HepG2 (cell line): ENCODE results near the gene RPLP2. TPM values are rescaled to one million over a fixed set of nuclear protein-coding genes. Genes with fewer than 3 reads are reported as not detected.

ENCODE experiments used
- ATF1 ChIP-seq: IDR thresholded peaks from 2 replicates; pipeline ENCODE4 v1.6.1; 2016; ENCODE audit warnings: mild to moderate bottlenecking, control low read depth
- BCL3 ChIP-seq: sonication (generic); formaldehyde crosslinking; IDR thresholded peaks from 2 replicates; pipeline ENCODE4 v1.5.1; 2020; ENCODE audit warnings: mild to moderate bottlenecking, missing genetic modification reagents, moderate library complexity
- CBX1 ChIP-seq: IDR thresholded peaks from one replicate; pipeline ENCODE4 v1.6.1; 2016; ENCODE audit warnings: antibody characterized with exemption, low read depth
- DDIT3 ChIP-seq: sonication (generic); formaldehyde crosslinking; IDR thresholded peaks from 2 replicates; pipeline ENCODE4 v1.4.0; 2020; ENCODE audit warnings: mild to moderate bottlenecking, missing genetic modification reagents
- ISX ChIP-seq: sonication (generic); formaldehyde crosslinking; conservative IDR thresholded peaks from 2 replicates; pipeline ENCODE4 v1.5.0; 2020; ENCODE audit warnings: missing genetic modification reagents
- KAT8 ChIP-seq: IDR thresholded peaks from 2 replicates; pipeline ENCODE4 v1.6.1; 2016; ENCODE audit warnings: missing genetic modification reagents, missing compliant biosample characterization
- KDM5A ChIP-seq: fragments of 200-600 bp; sonication (generic); IDR thresholded peaks from 2 replicates; pipeline ENCODE4 v1.7.0; 2018; ENCODE audit warnings: antibody characterized with exemption, mild to moderate bottlenecking, low read length, borderline replicate concordance
- REST ChIP-seq, 2 experiments: IDR thresholded peaks; 2 replicates each; pipeline ENCODE4 v1.6.1; 2011 to 2012; ENCODE audit warnings: low read length in 2 of 2, borderline replicate concordance in 1 of 2, low read depth in 1 of 2, mild to moderate bottlenecking in 1 of 2, moderate library complexity in 1 of 2
- SALL2 ChIP-seq: sonication (generic); formaldehyde crosslinking; IDR thresholded peaks from 2 replicates; pipeline ENCODE4 v1.8.1; 2023; ENCODE audit warnings: mild to moderate bottlenecking, missing genetic modification reagents, inconsistent platforms
- STAT6 ChIP-seq: sonication (generic); formaldehyde crosslinking; IDR thresholded peaks from 2 replicates; pipeline ENCODE4 v1.4.0; 2020; ENCODE audit warnings: missing genetic modification reagents, mild to moderate bottlenecking, borderline replicate concordance
- WIZ ChIP-seq: sonication (generic); formaldehyde crosslinking; IDR thresholded peaks from 2 replicates; pipeline ENCODE4 v1.5.1; 2020; ENCODE audit warnings: mild to moderate bottlenecking, missing genetic modification reagents
- ZMYM2 ChIP-seq: sonication (generic); formaldehyde crosslinking; IDR thresholded peaks from 2 replicates; pipeline ENCODE4 v1.8.0; 2022; ENCODE audit warnings: mild to moderate bottlenecking, missing genetic modification reagents
- ZNF143 ChIP-seq: sonication (generic); formaldehyde crosslinking; IDR thresholded peaks from 2 replicates; pipeline ENCODE4 v1.4.0; 2020; ENCODE audit warnings: missing genetic modification reagents
- ZNF576 ChIP-seq: sonication (generic); formaldehyde crosslinking; IDR thresholded peaks from 2 replicates; pipeline ENCODE4 v1.4.0; 2020; ENCODE audit warnings: mild to moderate bottlenecking, missing genetic modification reagents
- ZNF589 ChIP-seq: sonication (generic); formaldehyde crosslinking; conservative IDR thresholded peaks from 2 replicates; pipeline ENCODE4 v1.8.0; 2022; ENCODE audit warnings: mild to moderate bottlenecking, moderate library complexity, missing genetic modification reagents
- ZNF605 ChIP-seq: sonication (generic); formaldehyde crosslinking; IDR thresholded peaks from 2 replicates; pipeline ENCODE4 v1.8.0; 2022; ENCODE audit warnings: mild to moderate bottlenecking, missing genetic modification reagents
- ZNF761 ChIP-seq: sonication (generic); formaldehyde crosslinking; conservative IDR thresholded peaks from 2 replicates; pipeline ENCODE4 v1.4.0; 2020; ENCODE audit warnings: mild to moderate bottlenecking, missing genetic modification reagents
- ZNF792 ChIP-seq: IDR thresholded peaks from 2 replicates; pipeline ENCODE4 v1.6.1; 2016
- polyA plus RNA-seq, 8 experiments: library from polyadenylated mRNA; depleted of rRNA in 3 of 8; stranded (reverse) in 7 of 8; unstranded in 1 of 8; fragments of >200 nt; fragmentation: Illumina TruSeq in 4 of 8; extraction: Trizol in 4 of 8; gene quantifications; 2 replicates each; pipeline versions ENCODE4 v1.2.1 to v1.2.3, GENCODE V29; 2011 to 2016; ENCODE audit warnings: low read depth in 4 of 8, missing spikeins in 1 of 8, mixed read lengths in 1 of 8; ENCODE audit not compliant: insufficient read depth in 1 of 8
- total RNA-seq, 5 experiments: library from RNA; depleted of rRNA; stranded (reverse); fragments of >200 nt; fragmentation: Illumina TruSeq; extraction: Trizol; gene quantifications; 2 replicates each; pipeline ENCODE4 v1.2.3, GENCODE V29; 2016; ENCODE audit warnings: low read depth in 1 of 5
- TF ChIP-seq, protein P1 (sequence below): sonication (generic); formaldehyde crosslinking; IDR thresholded peaks from 2 replicates; pipeline ENCODE4 v1.4.0; 2020; ENCODE audit warnings: mild to moderate bottlenecking, low read depth, missing genetic modification reagents

Gene RPLP2
- total and polyA plus RNA-seq, 2 of the 13 experiments (the other 11 are each of a cell fraction or from before 2014, with no cell fraction given), result 978 to 2,106 TPM

- peak; percentile 60 for TF ChIP-seq CBX1
- TF ChIP-seq STAT6, result peak; percentile 20; the same call in 1 of the 2 replicates
- TF ChIP-seq REST (IDR thresholded peaks at IDR 0.05; ENCODE audit: borderline replicate concordance in 1 of 2, low read depth in 1 of 2, low read length in 2 of 2), result peak in 1 of 2 experiments; percentile 45; a peak in 2 of 4 replicates
- TF ChIP-seq DDIT3, result no peak
- peak; percentile 65; the same call in 1 of the 2 replicates for TF ChIP-seq ZNF589 (CRISPR knock-in tag)
- peak; percentile 81 for TF ChIP-seq KDM5A
- TF ChIP-seq ZMYM2 (CRISPR knock-in tag), result no peak; the same call in 1 of the 2 replicates
- peak; percentile 2; the same call in 1 of the 2 replicates for TF ChIP-seq ZNF792 (CRISPR knock-in tag)
- peak; percentile 78 for TF ChIP-seq SALL2
- TF ChIP-seq ZNF761 (CRISPR knock-in tag), result peak; percentile 76
- peak; percentile 94 for TF ChIP-seq KAT8 (CRISPR knock-in tag)
- no peak for TF ChIP-seq ISX
- peak; percentile 83 for TF ChIP-seq ZNF605 (CRISPR knock-in tag)
- TF ChIP-seq, protein P1, sequence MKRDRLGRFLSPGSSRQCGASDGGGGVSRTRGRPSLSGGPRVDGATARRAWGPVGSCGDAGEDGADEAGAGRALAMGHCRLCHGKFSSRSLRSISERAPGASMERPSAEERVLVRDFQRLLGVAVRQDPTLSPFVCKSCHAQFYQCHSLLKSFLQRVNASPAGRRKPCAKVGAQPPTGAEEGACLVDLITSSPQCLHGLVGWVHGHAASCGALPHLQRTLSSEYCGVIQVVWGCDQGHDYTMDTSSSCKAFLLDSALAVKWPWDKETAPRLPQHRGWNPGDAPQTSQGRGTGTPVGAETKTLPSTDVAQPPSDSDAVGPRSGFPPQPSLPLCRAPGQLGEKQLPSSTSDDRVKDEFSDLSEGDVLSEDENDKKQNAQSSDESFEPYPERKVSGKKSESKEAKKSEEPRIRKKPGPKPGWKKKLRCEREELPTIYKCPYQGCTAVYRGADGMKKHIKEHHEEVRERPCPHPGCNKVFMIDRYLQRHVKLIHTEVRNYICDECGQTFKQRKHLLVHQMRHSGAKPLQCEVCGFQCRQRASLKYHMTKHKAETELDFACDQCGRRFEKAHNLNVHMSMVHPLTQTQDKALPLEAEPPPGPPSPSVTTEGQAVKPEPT, result peak; percentile 59; the same call in 1 of the 2 replicates
- peak; percentile 98 for TF ChIP-seq ATF1 (CRISPR knock-in tag)
- TF ChIP-seq ZNF143 (CRISPR knock-in tag), result peak; percentile 93
- TF ChIP-seq BCL3 (CRISPR knock-in tag), result peak; percentile 59; the same call in 1 of the 2 replicates
- no peak; the same call in 1 of the 2 replicates for TF ChIP-seq WIZ (CRISPR knock-in tag)
- TF ChIP-seq ZNF576 (CRISPR knock-in tag), result no peak
These were observed at the start of gene RPLP2 (continued) for GRCh38 chr11:809287-810039.
